PFSK-1 (cell line): ENCODE data around the gene IFT57.

Experiments used
- FOXP2 ChIP-seq: optimal IDR thresholded peaks from 2 replicates; pipeline ENCODE3; 2011; ENCODE audit warnings: borderline replicate concordance, control low read depth, inconsistent platforms; ENCODE audit not compliant: insufficient read depth; ENCODE audit errors: extremely low read length, extremely low read depth
- POLR2AphosphoS5 ChIP-seq: IDR thresholded peaks from 2 replicates; pipeline ENCODE4 v1.6.1; 2012; ENCODE audit warnings: low read depth, mild to moderate bottlenecking, control low read depth, low read length, moderate library complexity
- REST ChIP-seq, 2 experiments: IDR thresholded peaks; 2 replicates each; pipeline versions ENCODE4 v1.6.1 to v1.8.0; 2011 to 2012; ENCODE audit warnings: low read depth in 2 of 2, low read length in 2 of 2, control low read depth in 1 of 2, inconsistent platforms in 1 of 2, mild to moderate bottlenecking in 1 of 2, moderate library complexity in 1 of 2; ENCODE audit not compliant: insufficient read depth in 1 of 2
- SIN3A ChIP-seq: IDR thresholded peaks from 2 replicates; pipeline ENCODE4 v1.6.1; 2012; ENCODE audit warnings: mild to moderate bottlenecking, low read length, moderate library complexity, borderline replicate concordance; ENCODE audit not compliant: insufficient read depth
- TAF1 ChIP-seq: IDR thresholded peaks from 2 replicates; pipeline ENCODE4 v1.6.1; 2012; ENCODE audit warnings: low read length, control low read depth, borderline replicate concordance; ENCODE audit not compliant: insufficient read depth

The IFT57 gene

GRCh38 chr3:108130236-108130635 lies 92.0 kb downstream of the IFT57 start:
- no peak for TF ChIP-seq FOXP2
- no peak for TF ChIP-seq TAF1
- no peak for TF ChIP-seq SIN3A
- TF ChIP-seq POLR2AphosphoS5 = no peak
- TF ChIP-seq REST (IDR thresholded peaks at IDR 0.05; ENCODE audit: insufficient read depth in 1 of 2, low read depth in 2 of 2, low read length in 2 of 2) = no peak

- TF ChIP-seq SIN3A (no peak), POLR2AphosphoS5 (no peak), FOXP2 (no peak), TAF1 (no peak), REST (IDR thresholded peaks at IDR 0.05; ENCODE audit: insufficient read depth in 1 of 2, low read depth in 2 of 2, low read length in 2 of 2) (no peak)
Measured at GRCh38 chr3:108127301-108127988, 94.8 kb downstream of the IFT57 start.

- TF ChIP-seq REST (IDR thresholded peaks at IDR 0.05; ENCODE audit: insufficient read depth in 1 of 2, low read depth in 2 of 2, low read length in 2 of 2) (no peak), POLR2AphosphoS5 (no peak), TAF1 (no peak), SIN3A (no peak), FOXP2 (no peak)
Measured at GRCh38 chr3:108126348-108126747, 95.9 kb downstream of the IFT57 start.

GRCh38 chr3:108125550-108126071 lies 96.6 kb downstream of the IFT57 start:
- TF ChIP-seq TAF1 (no peak), FOXP2 (no peak), SIN3A (no peak), POLR2AphosphoS5 (no peak), REST (IDR thresholded peaks at IDR 0.05; ENCODE audit: insufficient read depth in 1 of 2, low read depth in 2 of 2, low read length in 2 of 2) (no peak)
